Stimulated activated CD4-positive, alpha-beta T cell treated with anti-CD3 and anti-CD28 coated beads, Interleukin-15, amount 100 ng/mL, for 1 hour (primary cell): ENCODE measurements around the gene SCUBE3.

Source experiments
- DNase-seq, 2 donors: peaks; one replicate each; pipeline ENCODE4 v3.0.0-alpha.2; 2020; ENCODE audit warnings: low read depth in 1 of 2, low spot score in 1 of 2

SCUBE3 gene

GRCh38 chr6:35181308-35181932 is 32.3 kb upstream of the SCUBE3 start:
- DNase-seq: no peak

- DNase-seq: no peak
Measured at GRCh38 chr6:35181933-35182612, 31.7 kb upstream of the SCUBE3 start.

- no peak for DNase-seq
Measured at GRCh38 chr6:35183281-35183680, 30.5 kb upstream of the SCUBE3 start.

GRCh38 chr6:35183935-35184334 is 29.8 kb upstream of the SCUBE3 start:
- DNase-seq: no peak

- DNase-seq: no peak
Measured at GRCh38 chr6:35184580-35185301, 29.0 kb upstream of the SCUBE3 start.

GRCh38 chr6:35185302-35185681 is 28.5 kb upstream of the SCUBE3 start:
- DNase-seq: no peak

GRCh38 chr6:35185971-35186370 is 27.8 kb upstream of the SCUBE3 start:
- DNase-seq: no peak

DNA sequence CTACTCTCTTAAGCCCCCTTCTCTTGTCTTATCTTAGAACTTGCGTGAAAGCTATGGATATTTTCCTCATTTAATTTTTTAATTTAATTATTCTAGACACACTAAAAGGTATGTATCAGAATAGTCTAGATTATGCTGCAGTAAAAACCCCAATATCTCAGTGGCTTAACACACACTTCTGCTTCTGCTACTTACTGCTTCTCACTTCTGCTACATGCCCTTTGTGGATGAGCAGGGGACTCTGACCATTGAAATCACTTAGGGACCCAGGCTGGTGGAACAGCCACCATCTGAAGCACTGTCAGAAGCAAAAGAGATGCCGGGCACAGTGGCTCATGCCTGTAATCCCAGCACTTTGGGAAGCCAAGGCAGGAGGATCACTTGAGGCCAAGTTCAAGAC is 27.2 kb upstream of the SCUBE3 start:
- no peak for DNase-seq

- no peak for DNase-seq
Measured at GRCh38 chr6:35188886-35189285, 24.9 kb upstream of the SCUBE3 start.

GRCh38 chr6:35190306-35190705 is 23.4 kb upstream of the SCUBE3 start:
- DNase-seq: no peak

DNA sequence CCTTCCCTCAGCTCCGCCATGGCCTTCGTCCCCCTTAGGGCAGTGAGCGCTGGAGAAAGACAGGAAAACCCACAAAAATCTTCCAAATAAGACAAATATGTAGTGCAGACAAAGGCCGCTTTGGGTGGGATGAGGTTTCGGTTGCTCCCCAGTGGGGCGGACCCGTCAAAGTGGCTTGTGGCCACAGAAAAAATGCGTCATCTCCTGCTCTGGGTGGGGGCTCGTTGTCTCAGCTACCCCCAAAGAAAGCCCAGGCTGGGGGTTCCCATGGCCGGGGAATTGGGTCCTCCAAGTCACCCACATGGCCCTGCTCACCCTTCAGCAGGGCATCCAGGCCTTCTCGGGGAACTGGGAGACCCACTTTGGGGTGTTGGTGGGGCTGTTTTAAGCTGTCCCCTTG is 21.9 kb upstream of the SCUBE3 start:
- DNase-seq: no peak

DNA sequence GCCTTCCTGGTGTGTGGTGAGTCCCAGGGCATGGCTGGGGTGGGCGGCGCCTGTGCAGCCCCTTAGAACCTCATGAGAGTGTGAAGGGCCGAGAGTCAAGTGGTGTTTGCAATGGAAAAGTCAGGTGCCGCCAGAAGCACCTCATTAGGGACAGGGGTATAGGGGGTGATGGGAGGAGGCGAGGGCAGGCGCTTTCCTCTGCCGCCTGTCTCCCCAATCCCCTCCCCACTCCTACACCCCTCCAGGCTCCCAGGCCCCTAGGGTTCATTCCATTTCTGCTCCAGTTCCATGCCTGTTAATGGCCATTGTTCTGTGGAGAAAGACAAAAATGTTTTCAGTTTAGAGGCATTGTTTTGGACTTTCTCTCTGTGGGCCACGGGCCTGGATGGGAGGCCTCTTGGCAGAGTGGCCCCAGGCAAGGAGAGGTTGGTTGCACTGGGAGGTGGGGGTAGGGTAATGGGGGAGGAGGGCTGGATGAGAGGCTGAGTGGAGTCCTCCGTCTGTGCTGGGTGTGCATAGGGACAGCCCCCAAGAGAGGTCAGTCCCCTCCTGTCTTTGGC is 21.4 kb upstream of the SCUBE3 start:
- DNase-seq: no peak

- no peak for DNase-seq
Measured at GRCh38 chr6:35194390-35194789, 19.4 kb upstream of the SCUBE3 start.

- DNase-seq: no peak
Measured at GRCh38 chr6:35195120-35195780, 18.5 kb upstream of the SCUBE3 start.

- DNase-seq: no peak
Measured at GRCh38 chr6:35197196-35197595, 16.6 kb upstream of the SCUBE3 start.

GRCh38 chr6:35199866-35200265 is 13.9 kb upstream of the SCUBE3 start:
- DNase-seq: no peak

DNA sequence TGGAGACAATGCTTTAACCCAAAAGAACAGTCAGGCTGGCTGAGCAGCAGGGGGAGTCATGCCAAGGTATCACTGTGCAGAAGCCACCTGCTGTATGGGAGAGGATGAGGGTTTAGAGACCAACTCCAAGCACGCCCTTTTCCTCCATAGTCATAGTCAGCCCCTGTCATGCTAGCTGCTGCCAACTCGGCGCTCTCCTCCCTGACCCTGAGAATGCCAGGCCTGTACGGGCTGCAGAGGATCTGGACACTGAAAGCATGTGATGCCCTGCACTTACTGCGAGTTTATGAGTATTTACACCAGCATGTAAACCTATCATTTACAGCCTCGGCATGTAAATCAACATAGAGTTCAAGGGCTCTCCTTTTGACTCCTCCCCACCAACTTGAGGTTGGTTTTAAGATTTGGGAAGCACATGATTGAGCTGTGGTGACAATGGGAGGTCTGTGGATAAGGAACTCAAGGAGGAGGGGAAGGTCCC is 11.7 kb upstream of the SCUBE3 start:
- no peak for DNase-seq

DNA sequence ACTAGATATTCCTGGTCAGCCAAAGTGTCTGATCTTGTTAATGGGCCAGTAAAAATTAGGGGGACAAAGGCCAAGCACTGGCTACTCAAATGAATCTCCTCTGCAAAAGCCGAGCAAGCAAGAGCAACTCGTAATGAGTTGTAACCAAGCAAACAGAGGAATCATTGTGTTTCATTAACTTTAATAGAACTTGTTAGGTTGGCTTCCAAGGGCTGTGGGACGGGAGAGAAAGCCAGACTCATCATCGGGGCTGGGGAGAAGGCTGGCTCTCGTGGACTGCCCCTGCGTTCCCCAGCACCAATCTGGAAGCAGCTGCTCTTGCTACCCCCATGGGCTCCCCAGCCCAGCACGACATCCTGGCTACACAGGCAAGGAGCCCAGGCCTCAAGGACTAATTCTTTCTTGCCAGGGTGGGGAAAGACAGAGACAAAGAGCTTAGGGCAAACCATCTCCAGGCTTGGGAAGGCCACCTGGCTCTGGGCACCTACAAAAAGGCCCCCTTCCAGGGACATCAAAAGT is 10.5 kb upstream of the SCUBE3 start:
- no peak for DNase-seq

DNA sequence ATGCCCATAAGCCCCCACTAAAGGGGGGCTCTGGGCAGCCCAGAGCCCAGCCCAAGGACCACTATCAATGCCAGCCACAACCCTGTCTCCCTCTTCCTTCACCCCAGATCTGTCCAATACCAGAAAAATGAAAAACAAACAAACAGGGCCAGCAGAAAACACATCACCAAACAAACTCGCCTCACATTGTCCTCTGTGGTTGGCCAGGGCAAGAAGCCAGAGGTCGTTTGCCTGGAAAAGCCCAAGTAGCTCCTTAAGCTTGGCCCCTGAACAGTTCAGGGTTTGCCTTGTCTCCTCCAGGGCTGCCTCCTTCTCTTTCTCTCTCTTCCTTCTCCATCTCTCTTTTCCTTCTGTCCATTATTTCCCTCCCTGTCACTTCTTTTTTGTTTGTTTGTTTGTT is 10.1 kb upstream of the SCUBE3 start:
- no peak for DNase-seq

GRCh38 chr6:35206346-35206745 is 7.4 kb upstream of the SCUBE3 start:
- no peak for DNase-seq

- DNase-seq: no peak
Measured at GRCh38 chr6:35208419-35208818, 5.3 kb upstream of the SCUBE3 start.
